ENCODE data around the gene SIRT3.

Gene SIRT3

DNA sequence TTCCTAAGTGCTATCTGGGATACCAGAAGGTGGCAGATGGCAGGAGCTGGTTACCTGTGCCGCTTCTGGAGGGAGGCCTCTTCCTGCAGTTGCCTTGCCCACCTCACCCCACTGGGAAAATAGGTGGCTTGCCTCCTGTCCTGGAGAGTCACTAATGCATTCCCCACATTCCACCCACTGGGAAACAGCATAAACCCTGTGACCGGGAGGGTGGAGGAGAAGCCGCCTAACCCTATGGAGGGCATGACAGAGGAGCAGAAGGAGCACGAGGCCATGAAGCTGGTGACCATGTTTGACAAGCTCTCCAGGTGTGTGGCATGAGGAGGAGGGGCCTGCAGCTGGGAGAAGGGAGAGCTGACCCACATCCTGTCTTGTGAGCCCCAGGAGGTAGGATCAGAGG lies 23.0 kb downstream of the SIRT3 start:
- DNase-seq = no peak

GRCh38 chr11:212150-213100 lies 23.7 kb downstream of the SIRT3 start:
- DNase-seq = no peak

- DNase-seq = no peak
Observed at GRCh38 chr11:211741-212140, 24.4 kb downstream of the SIRT3 start.

GRCh38 chr11:211295-211694 lies 24.8 kb downstream of the SIRT3 start:
- DNase-seq = no peak

DNA sequence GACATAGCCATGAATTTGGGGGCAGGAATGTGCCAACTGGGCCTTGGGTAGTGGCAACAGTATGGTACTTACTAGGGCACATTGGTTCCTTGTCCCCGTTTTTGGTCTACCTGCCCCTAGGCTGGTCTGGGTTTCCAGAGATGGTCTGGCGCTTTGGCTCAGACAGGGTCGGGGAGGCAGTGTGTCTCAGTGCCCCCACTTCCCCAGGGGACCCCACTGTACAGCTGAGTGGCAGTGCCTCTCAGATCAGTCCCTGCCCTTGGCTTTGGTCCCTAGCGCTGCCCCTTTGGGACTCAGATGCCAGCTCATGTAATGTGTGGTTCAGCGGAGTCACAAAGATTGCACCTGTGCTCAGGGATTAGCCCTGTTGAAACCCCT lies 25.4 kb downstream of the SIRT3 start:
- no peak for DNase-seq

DNA sequence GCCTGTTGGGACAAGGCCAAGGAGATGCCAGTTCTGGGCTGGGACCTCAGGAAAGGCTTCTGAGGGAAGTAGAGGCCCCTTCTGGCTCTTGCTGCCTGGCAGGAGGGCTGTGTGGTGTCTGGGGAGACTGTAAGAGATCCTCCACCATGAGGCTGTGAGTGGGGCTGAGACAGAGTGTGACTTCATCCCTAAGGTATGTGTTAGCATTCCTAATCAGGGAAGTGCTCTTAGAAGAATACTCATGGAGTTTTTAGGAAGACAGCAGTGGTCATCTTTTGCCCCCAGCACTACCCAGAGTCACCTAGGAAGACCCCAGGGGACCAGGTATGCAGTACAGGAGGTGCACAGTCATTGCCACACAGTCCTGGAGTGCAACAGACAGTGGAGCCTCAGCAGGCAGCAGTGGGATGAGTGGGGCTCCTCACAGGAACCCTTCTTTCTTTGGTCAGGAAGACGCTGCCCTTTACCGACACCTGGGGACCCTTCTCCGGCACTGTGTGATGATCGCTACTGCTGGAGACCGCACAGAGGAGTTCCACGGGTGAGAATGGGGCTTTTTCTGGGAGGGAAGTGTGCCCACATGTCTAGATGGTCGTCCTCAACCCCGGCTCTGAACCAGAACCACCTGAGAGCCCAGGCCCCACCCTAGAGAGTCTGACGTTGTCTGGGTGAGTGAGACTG lies 25.9 kb downstream of the SIRT3 start:
- peak; percentile 76 for DNase-seq

GRCh38 chr11:209275-210121 lies 26.6 kb downstream of the SIRT3 start:
- no peak for DNase-seq

GRCh38 chr11:208917-209260 lies 27.3 kb downstream of the SIRT3 start:
- DNase-seq = no peak

- peak; percentile 77 for DNase-seq
Observed at GRCh38 chr11:208181-208916, 27.8 kb downstream of the SIRT3 start.

DNA sequence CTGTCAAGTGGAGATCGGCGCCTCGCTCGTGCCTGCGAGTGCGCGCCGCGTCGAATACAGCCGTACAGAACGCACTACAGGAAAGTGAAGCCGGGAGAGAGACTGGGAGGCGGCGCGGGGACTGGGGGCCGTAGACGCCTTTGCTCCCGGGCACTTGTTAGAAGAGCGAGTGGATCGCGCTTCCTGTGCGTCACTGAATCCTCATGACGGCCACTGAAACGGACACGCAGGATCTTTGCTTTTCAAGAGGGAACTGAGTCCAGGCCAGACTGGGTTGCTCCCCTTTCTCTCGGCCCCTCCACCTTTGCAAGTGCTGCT lies 28.3 kb downstream of the SIRT3 start:
- peak; percentile 12 for DNase-seq

DNA sequence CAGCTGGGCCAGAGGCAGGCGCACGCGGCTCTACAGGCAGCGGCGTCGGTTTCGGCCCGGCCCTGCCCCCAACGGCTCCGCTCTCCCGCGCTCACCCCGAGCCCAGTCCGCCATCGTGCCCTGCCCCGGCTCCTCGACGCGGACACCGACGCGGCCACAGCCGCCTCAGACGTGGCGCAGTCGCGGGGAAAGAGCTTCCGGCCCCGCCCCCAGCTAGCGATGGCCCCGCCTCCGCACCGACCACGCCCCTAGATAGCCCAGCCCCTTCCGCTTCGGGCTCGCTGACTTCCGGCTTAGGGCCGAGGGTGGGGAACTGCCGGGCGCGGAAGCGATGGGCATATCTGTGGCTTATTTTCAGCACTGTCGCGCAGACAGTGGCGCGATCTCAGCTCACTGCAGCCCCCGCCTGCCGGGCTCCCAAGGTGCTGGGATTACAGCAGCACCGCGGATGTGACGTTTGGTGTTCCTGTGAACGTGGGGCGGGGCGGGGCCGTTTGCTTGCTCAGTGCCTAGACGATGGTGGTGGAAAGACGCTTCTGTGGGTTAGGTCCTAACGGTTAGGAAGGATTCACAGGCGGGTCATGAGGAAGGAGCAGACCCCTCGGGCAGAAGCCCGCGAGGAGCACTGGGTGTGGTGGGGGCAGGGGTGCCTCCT lies 28.8 kb downstream of the SIRT3 start, which contains the start of the genes BET1L and RIC8A:
BET1L (minus strand) TSS at position 192 of the 655 bp plus-strand sequence; CDS start at position 114, 78 bp downstream.
RIC8A (plus strand) TSS at position 501 of the 655 bp plus-strand sequence. CDS start 1,147 bp downstream, outside the sequence.
- DNase-seq = peak; percentile 99

DNA sequence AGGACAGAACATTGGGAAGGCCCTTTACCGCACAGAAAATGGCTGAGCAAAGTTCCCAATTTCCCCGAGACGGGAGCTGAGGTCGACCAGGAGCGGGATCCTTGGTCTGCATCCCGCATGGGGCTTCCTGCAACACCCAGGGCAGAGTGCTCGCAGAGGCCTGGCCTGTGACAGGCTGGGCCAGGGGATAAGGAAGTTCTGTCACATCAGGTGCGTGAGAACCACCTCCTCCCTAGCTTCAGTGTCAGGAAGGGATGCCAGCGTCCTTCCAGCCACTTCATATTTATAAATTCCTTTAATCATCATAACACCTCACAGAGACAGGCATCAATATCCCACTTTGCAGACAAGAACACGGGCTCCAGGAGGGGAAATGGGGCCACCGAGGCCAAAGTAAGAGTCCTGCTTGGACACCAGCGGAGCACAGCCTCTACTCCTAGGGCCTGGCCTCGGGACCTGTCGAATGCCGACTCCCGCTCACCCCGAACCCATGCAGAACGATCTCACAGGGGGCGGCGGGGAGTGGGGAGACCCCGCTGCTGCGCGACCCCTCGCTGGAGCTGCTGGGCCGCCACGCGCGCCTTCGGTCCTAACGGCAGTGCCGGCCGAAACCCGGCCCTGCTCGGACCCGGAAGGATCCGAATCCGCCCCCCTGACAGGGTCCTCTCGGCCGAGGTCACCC lies 29.5 kb downstream of the SIRT3 start:
- no peak for DNase-seq

GRCh38 chr11:206002-206384 lies 30.1 kb downstream of the SIRT3 start:
- no peak for DNase-seq

GRCh38 chr11:205221-206001 lies 30.7 kb downstream of the SIRT3 start:
- DNase-seq = no peak

DNA sequence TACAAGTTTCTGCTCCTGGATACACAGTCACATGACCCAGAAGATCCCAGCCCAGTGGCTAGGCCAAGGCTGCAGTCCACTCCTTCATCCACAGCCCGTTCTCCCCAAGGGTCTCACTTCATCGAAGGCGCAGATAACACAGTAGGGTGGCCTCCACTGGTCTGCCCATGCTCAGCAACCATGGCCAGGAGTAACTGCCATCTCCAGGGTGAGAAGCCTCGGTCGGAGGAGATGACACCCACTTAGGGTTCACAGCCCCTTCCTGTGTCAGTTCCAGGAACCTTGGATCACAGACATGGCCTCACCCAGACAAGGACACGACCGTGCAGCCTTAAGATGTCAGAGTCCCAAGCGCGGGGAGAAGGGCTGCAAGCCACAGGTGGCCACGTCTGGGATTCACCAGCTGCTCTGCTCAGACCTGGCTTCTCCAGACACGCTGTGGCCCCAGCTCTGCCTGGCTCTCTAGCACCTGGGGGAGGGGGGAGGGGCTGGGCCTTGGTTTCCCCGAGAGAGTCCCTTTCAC lies 31.5 kb downstream of the SIRT3 start:
- DNase-seq = no peak

GRCh38 chr11:203945-204586 lies 32.1 kb downstream of the SIRT3 start:
- DNase-seq = no peak

GRCh38 chr11:203056-203944 lies 32.8 kb downstream of the SIRT3 start:
- no peak for DNase-seq

DNA sequence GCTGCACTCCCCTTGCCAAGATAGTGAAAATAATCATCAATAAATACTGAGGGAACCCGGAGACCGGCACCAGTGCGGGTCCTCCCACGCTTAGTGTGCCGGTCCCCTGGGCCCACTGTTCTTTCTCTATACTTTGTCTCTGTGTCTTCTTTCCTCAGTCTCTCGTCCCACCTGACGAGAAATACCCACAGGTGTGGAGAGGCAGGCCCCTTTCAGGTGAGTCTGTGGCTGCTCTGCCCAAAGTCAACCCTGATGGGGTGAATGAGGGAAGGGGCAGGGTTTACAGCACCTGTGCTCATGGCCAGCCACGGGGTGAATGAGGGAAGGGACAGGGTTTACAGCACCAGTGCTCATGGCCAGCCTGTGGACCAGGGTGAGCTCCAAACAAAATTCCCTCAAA lies 33.7 kb downstream of the SIRT3 start:
- no peak for DNase-seq

GRCh38 chr11:201966-202365 lies 34.2 kb downstream of the SIRT3 start:
- no peak for DNase-seq
